H1 (cell line): ENCODE results near the gene COX17. TPM values are rescaled to one million over a fixed set of nuclear protein-coding genes. Genes with fewer than 3 reads are reported as not detected.

Experiments
- CTCF ChIA-PET: fragments of 300-600 bp; sonication (Branson Sonifier 250); formaldehyde crosslinking; loops from one replicate; lab custom pipeline; 2021; ENCODE audit not compliant: partially characterized antibody; lab: Charles Lee
- POLR2A ChIA-PET: fragments of 300-600 bp; sonication (Branson Sonifier 250); formaldehyde crosslinking; loops from one replicate; lab custom pipeline; 2021; ENCODE audit warnings: inconsistent platforms; ENCODE audit not compliant: partially characterized antibody; lab: Charles Lee
- DNase-seq, 2 experiments: peaks; one replicate each; pipeline versions ENCODE4 v3.0.0 to v3.0.0-alpha.2; 2010 to 2022; ENCODE audit warnings: low spot score in 2 of 2, low read depth in 1 of 2, mixed read lengths in 1 of 2
- FAIRE-seq: peaks from 2 replicates; lab custom pipeline; 2011; peaks lifted over from hg19 to GRCh38; lab: Jason Lieb, UNC
- H2AFZ ChIP-seq: 2 replicates; pipeline ENCODE4 v1.8.1; 2012; ENCODE audit warnings: low read length, inconsistent platforms
- H2AK5ac ChIP-seq: 2 replicates; pipeline ENCODE4 v1.6.1; 2013; ENCODE audit warnings: low read depth, low read length
- H2BK120ac ChIP-seq: replicated peaks from 2 replicates; pipeline ENCODE3; 2013; ENCODE audit warnings: low read depth, low read length, inconsistent platforms
- H2BK12ac ChIP-seq: 2 replicates; pipeline ENCODE4 v1.6.1; 2013; ENCODE audit warnings: low read depth, low read length
- H2BK15ac ChIP-seq: 2 replicates; pipeline ENCODE4 v1.6.1; 2013; ENCODE audit warnings: low read length
- H2BK20ac ChIP-seq: 2 replicates; pipeline ENCODE4 v1.6.1; 2013; ENCODE audit warnings: low read length
- H2BK5ac ChIP-seq: 2 replicates; pipeline ENCODE4 v1.6.1; 2013; ENCODE audit warnings: low read depth, low read length
- H3K14ac ChIP-seq: 2 replicates; pipeline ENCODE4 v1.6.1; 2013; ENCODE audit warnings: inconsistent platforms; ENCODE audit not compliant: insufficient read length
- H3K18ac ChIP-seq: 2 replicates; pipeline ENCODE4 v1.6.1; 2013; ENCODE audit warnings: low read length; ENCODE audit errors: extremely low read depth
- H3K23ac ChIP-seq: 2 replicates; pipeline ENCODE4 v1.6.1; 2013; ENCODE audit warnings: inconsistent platforms; ENCODE audit not compliant: insufficient read length
- H3K23me2 ChIP-seq: 2 replicates; pipeline ENCODE4 v1.6.1; 2013; ENCODE audit warnings: low read depth, low read length
- H3K27ac ChIP-seq: 2 replicates; pipeline ENCODE4 v1.6.1; 2011; ENCODE audit warnings: low read depth, low read length, inconsistent platforms
- H3K27me3 ChIP-seq, 4 experiments: replicated peaks in 1 of 4; 1 replicate in 1 of 4; 2 replicates in 3 of 4; pipeline versions ENCODE4 v1.6.1 to v1.8.1; 2011 to 2013; ENCODE audit warnings: low read length in 3 of 4, mild to moderate bottlenecking in 3 of 4, inconsistent platforms in 2 of 4, mixed read lengths in 2 of 4, moderate library complexity in 1 of 4; ENCODE audit not compliant: control insufficient read depth in 3 of 4, insufficient read depth in 3 of 4; ENCODE audit errors: extremely low read depth in 1 of 4
- H3K36me3 ChIP-seq, 4 experiments: 2 replicates each; pipeline versions ENCODE4 v1.6.1 to v1.8.1; 2011 to 2013; ENCODE audit warnings: mild to moderate bottlenecking in 4 of 4, low read length in 3 of 4, moderate library complexity in 2 of 4, control low read depth in 1 of 4, inconsistent platforms in 1 of 4; ENCODE audit not compliant: insufficient read depth in 4 of 4, control insufficient read depth in 2 of 4
- H3K4ac ChIP-seq: replicated peaks from 2 replicates; pipeline ENCODE3; 2013; ENCODE audit warnings: low read length, low read depth, mixed read lengths, inconsistent platforms; ENCODE audit not compliant: insufficient read length
- H3K4me1 ChIP-seq, 4 experiments: replicated peaks in 1 of 4; 1 replicate in 1 of 4; 2 replicates in 3 of 4; pipeline versions ENCODE4 v1.6.1 to v1.8.1; 2011 to 2013; ENCODE audit warnings: low read length in 3 of 4, inconsistent platforms in 2 of 4, mixed read lengths in 1 of 4; ENCODE audit not compliant: insufficient read depth in 4 of 4, control insufficient read depth in 3 of 4
- H3K4me2 ChIP-seq, 2 experiments: 2 replicates each; pipeline versions ENCODE4 v1.6.1 to v1.8.1; 2011 to 2013; ENCODE audit warnings: low read depth in 2 of 2, low read length in 2 of 2, control low read depth in 1 of 2, inconsistent platforms in 1 of 2, mild to moderate bottlenecking in 1 of 2; ENCODE audit not compliant: insufficient read depth in 1 of 2
- H3K4me3 ChIP-seq, 4 experiments: fragments of 200-600, 300-600 bp in 1 of 4; sonication (generic), shearing (Covaris generic), sonication (Bioruptor Twin) in 1 of 4; 2 replicates each; pipeline versions ENCODE4 v1.5.1 to v1.8.1; 2011 to 2016; ENCODE audit warnings: low read length in 4 of 4, low read depth in 3 of 4, control low read depth in 2 of 4, inconsistent platforms in 2 of 4, mild to moderate bottlenecking in 2 of 4, mixed read lengths in 1 of 4, moderate library complexity in 1 of 4; ENCODE audit not compliant: insufficient read depth in 2 of 4; ENCODE audit errors: extremely low read depth in 1 of 4
- H3K56ac ChIP-seq: replicated peaks from 2 replicates; pipeline ENCODE3; 2013; ENCODE audit warnings: low read depth, mild to moderate bottlenecking, mixed read lengths, low read length, inconsistent platforms; ENCODE audit not compliant: insufficient read length
- H3K79me1 ChIP-seq: 2 replicates; pipeline ENCODE4 v1.6.1; 2013; ENCODE audit warnings: low read depth, low read length, control low read depth
- H3K79me2 ChIP-seq, 2 experiments: 2 replicates each; pipeline versions ENCODE4 v1.6.1 to v1.8.1; 2012 to 2013; ENCODE audit warnings: low read length in 2 of 2, mild to moderate bottlenecking in 2 of 2, inconsistent platforms in 1 of 2; ENCODE audit not compliant: insufficient read depth in 2 of 2, control insufficient read depth in 1 of 2
- H3K9ac ChIP-seq, 4 experiments: replicated peaks in 1 of 4; 1 replicate in 1 of 4; 2 replicates in 3 of 4; pipeline versions ENCODE4 v1.6.1 to v1.8.1; 2011 to 2013; ENCODE audit warnings: low read depth in 3 of 4, low read length in 3 of 4, control low read depth in 2 of 4, mild to moderate bottlenecking in 2 of 4, moderate library complexity in 2 of 4, inconsistent platforms in 1 of 4; ENCODE audit errors: extremely low read depth in 1 of 4
- H3K9me3 ChIP-seq, 2 experiments: 2 replicates each; pipeline versions ENCODE4 v1.6.1 to v1.8.1; 2012 to 2013; ENCODE audit warnings: mild to moderate bottlenecking in 2 of 2, moderate library complexity in 2 of 2, control low read depth in 1 of 2, inconsistent platforms in 1 of 2, low read depth in 1 of 2, low read length in 1 of 2, mixed read lengths in 1 of 2; ENCODE audit not compliant: insufficient read depth in 2 of 2
- H4K20me1 ChIP-seq, 2 experiments: replicated peaks in 1 of 2; 2 replicates each; pipeline versions ENCODE3 to v1.8.1; 2011 to 2013; ENCODE audit warnings: inconsistent platforms in 2 of 2, low read length in 2 of 2, mild to moderate bottlenecking in 1 of 2; ENCODE audit not compliant: insufficient read depth in 2 of 2, control insufficient read depth in 1 of 2
- H4K5ac ChIP-seq: 2 replicates; pipeline ENCODE4 v1.6.1; 2013; ENCODE audit warnings: low read length, low read depth, mixed read lengths, inconsistent platforms; ENCODE audit not compliant: insufficient read length
- H4K8ac ChIP-seq: 2 replicates; pipeline ENCODE4 v1.8.0; 2013; ENCODE audit warnings: mild to moderate bottlenecking, moderate library complexity, low read length, inconsistent platforms; ENCODE audit not compliant: insufficient read depth; ENCODE audit errors: extremely low read depth
- H4K91ac ChIP-seq: replicated peaks from 2 replicates; pipeline ENCODE3; 2013; ENCODE audit warnings: low read length, mixed read lengths, inconsistent platforms; ENCODE audit not compliant: insufficient read length
- BACH1 ChIP-seq: IDR thresholded peaks from 2 replicates; pipeline ENCODE4 v1.6.1; 2012; ENCODE audit warnings: low read length, improper control_type of control experiment
- BRCA1 ChIP-seq: IDR thresholded peaks from 2 replicates; pipeline ENCODE4 v1.6.1; 2012; ENCODE audit warnings: low read depth, low read length, improper control_type of control experiment
- CBX8 ChIP-seq: fragments of 300-800, 300-1000 bp; sonication (generic); IDR thresholded peaks from 2 replicates; pipeline ENCODE4 v1.7.1; 2016; ENCODE audit warnings: low read depth, low read length, borderline replicate concordance
- CEBPB ChIP-seq: IDR thresholded peaks from 2 replicates; pipeline ENCODE4 v1.6.1; 2012; ENCODE audit warnings: low read depth, low read length
- CREB1 ChIP-seq: IDR thresholded peaks from 2 replicates; pipeline ENCODE4 v1.6.1; 2012; ENCODE audit warnings: inconsistent platforms
- SIRT6 ChIP-seq: IDR thresholded peaks from one replicate; pipeline ENCODE4 v1.7.1; 2012; ENCODE audit warnings: low read length, inconsistent platforms
- SP1 ChIP-seq: IDR thresholded peaks from 2 replicates; pipeline ENCODE4 v1.6.1; 2011; ENCODE audit warnings: low read depth, low read length
- SUZ12 ChIP-seq: fragments of 200-600 bp; sonication (generic); IDR thresholded peaks from 2 replicates; pipeline ENCODE4 v1.6.1; 2012; ENCODE audit warnings: mild to moderate bottlenecking, inconsistent platforms, low read length, moderate library complexity, mixed read lengths
- WGBS, 2 experiments: shearing (Covaris generic) in 1 of 2; methylation state at CpG; one replicate each; pipeline versions ENCODE4 v1.1.6 to v1.1.7; 2013 to 2015; ENCODE audit warnings: low lambda C conversion rate in 2 of 2, mixed read lengths in 2 of 2, inconsistent platforms in 1 of 2, low coverage in 1 of 2, missing lambda C conversion rate in 1 of 2; ENCODE audit not compliant: insufficient replicate concordance in 2 of 2, insufficient coverage in 1 of 2, insufficient read length in 1 of 2; ENCODE audit errors: extremely low coverage in 1 of 2, missing lambda C conversion rate in 1 of 2; 5-methylcytosine and 5-hydroxymethylcytosine counted together
- polyA plus RNA-seq, 7 experiments: library from polyadenylated mRNA; depleted of rRNA in 3 of 7; stranded (reverse) in 5 of 7; unstranded in 2 of 7; fragments of >200 nt in 5 of 7; fragments of 200-250 nt in 2 of 7; gene quantifications; 1 replicate in 5 of 7; 2 replicates in 1 of 7; 4 replicates in 1 of 7; pipeline versions ENCODE4 v1.2.1 to v1.2.3, GENCODE V29; 2011 to 2013; ENCODE audit warnings: missing spikeins in 2 of 7, mixed read lengths in 2 of 7
- total RNA-seq: library from RNA; stranded (reverse); fragmentation: NEBNext Ultra II Directional; extraction: Animal tissue kit (Norgen Biotek cat#: 25700); gene quantifications from 2 replicates; pipeline ENCODE4 v1.2.1, GENCODE V29; 2021
- TF ChIP-seq, protein P1 (sequence below): IDR thresholded peaks from 2 replicates; pipeline ENCODE4 v1.6.1; 2011; ENCODE audit warnings: low read length, improper control_type of control experiment
- TF ChIP-seq, protein P2 (sequence below): IDR thresholded peaks from 2 replicates; pipeline ENCODE4 v1.6.1; 2012; ENCODE audit warnings: inconsistent platforms
- TF ChIP-seq, protein P3 (sequence below): IDR thresholded peaks from 2 replicates; pipeline ENCODE4 v1.6.1; 2012; ENCODE audit warnings: low read length, inconsistent platforms
- TF ChIP-seq, protein P4 (sequence below): IDR thresholded peaks from 2 replicates; pipeline ENCODE4 v1.6.1; 2012; ENCODE audit warnings: inconsistent platforms

Gene COX17
- total and polyA plus RNA-seq, 2 of the 8 experiments (the other 6 are each of a cell fraction or from before 2014, with no cell fraction given) = 34.2 to 43.0 TPM

DNA sequence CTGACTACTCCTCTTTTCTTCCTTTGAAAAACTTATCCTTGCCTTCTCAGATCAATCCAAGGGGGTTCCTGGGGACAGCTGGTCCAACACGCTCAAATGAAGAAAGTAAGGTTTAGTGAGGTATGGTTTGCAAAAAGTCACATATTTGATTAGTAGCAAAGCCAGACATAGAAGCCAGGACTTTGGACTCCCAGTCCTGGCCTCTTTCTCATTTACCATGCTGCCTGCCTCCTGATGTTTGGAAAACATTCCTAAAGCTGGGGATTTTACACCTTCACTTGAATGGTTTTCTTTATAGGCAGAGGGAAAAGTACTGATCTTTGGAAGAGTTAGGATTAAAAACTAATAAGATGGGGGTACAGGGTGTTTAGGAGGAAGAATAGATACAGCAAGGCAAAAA, 31.4 kb downstream of the COX17 start:
- Histone ChIP-seq H3K4me1 (peaks cover 0 to 7% (median 2%) of the 10 kb centered on the region in 4 experiments; a peak in 3 of 7 replicates), H4K8ac (no peak overlapping the region), H3K23me2 (no peaks in the 10 kb centered on the region), H3K18ac (no peak overlapping the region), H3K27me3 (no peaks in the 10 kb centered on the region), H2BK20ac (no peak overlapping the region), H3K9me3 (no peaks in the 10 kb centered on the region), H2AFZ (no peak overlapping the region), H4K5ac (no peak overlapping the region), H4K91ac (no peak overlapping the region), H3K27ac (no peak overlapping the region), H3K79me2 (no peaks in the 10 kb centered on the region), H3K23ac (no peak overlapping the region), H4K20me1 (no peaks in the 10 kb centered on the region), H2BK120ac (no peak overlapping the region), H2BK15ac (no peak overlapping the region), H3K4ac (no peak overlapping the region), H3K4me3 (no peak overlapping the region), H2AK5ac (no peak overlapping the region), H3K36me3 (no peaks in the 10 kb centered on the region), H2BK5ac (no peak overlapping the region), H2BK12ac (no peak overlapping the region), H3K9ac (no peak overlapping the region), H3K4me2 (no peak overlapping the region), H3K79me1 (no peaks in the 10 kb centered on the region), H3K14ac (no peak overlapping the region), H3K56ac (no peak overlapping the region)
- CTCF ChIA-PET = interaction anchor here (2.6 kb wide), 1 partner anchor 9 kb away, joined by 9 read pairs; no protein-coding TSS in a partner anchor
- WGBS, 2 experiments = 88% methylated on average over 1 of the region's 1 CpG; no CpG with 5 or more reads in 1 of the 2 experiments
- POLR2A ChIA-PET = interaction anchor here (1.4 kb wide), 1 partner anchor 9 kb away, joined by 5 read pairs; no protein-coding TSS in a partner anchor
- FAIRE-seq = no peak
- no peak for DNase-seq
- TF ChIP-seq, protein P1, sequence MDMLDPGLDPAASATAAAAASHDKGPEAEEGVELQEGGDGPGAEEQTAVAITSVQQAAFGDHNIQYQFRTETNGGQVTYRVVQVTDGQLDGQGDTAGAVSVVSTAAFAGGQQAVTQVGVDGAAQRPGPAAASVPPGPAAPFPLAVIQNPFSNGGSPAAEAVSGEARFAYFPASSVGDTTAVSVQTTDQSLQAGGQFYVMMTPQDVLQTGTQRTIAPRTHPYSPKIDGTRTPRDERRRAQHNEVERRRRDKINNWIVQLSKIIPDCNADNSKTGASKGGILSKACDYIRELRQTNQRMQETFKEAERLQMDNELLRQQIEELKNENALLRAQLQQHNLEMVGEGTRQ = no peak
- TF ChIP-seq, protein P2, sequence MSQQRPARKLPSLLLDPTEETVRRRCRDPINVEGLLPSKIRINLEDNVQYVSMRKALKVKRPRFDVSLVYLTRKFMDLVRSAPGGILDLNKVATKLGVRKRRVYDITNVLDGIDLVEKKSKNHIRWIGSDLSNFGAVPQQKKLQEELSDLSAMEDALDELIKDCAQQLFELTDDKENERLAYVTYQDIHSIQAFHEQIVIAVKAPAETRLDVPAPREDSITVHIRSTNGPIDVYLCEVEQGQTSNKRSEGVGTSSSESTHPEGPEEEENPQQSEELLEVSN = no peak
- TF ChIP-seq SIRT6 (no peak), CEBPB (no peak), CREB1 (no peak), BRCA1 (no peak), SUZ12 (no peak), SP1 (no peak), BACH1 (no peak), CBX8 (no peak)
- TF ChIP-seq, protein P3, sequence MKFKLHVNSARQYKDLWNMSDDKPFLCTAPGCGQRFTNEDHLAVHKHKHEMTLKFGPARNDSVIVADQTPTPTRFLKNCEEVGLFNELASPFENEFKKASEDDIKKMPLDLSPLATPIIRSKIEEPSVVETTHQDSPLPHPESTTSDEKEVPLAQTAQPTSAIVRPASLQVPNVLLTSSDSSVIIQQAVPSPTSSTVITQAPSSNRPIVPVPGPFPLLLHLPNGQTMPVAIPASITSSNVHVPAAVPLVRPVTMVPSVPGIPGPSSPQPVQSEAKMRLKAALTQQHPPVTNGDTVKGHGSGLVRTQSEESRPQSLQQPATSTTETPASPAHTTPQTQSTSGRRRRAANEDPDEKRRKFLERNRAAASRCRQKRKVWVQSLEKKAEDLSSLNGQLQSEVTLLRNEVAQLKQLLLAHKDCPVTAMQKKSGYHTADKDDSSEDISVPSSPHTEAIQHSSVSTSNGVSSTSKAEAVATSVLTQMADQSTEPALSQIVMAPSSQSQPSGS = no peak
- TF ChIP-seq, protein P4, sequence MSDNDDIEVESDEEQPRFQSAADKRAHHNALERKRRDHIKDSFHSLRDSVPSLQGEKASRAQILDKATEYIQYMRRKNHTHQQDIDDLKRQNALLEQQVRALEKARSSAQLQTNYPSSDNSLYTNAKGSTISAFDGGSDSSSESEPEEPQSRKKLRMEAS = no peak
